ENCODE data around the gene IRS2. TPM values are rescaled to one million over a fixed set of nuclear protein-coding genes. Genes with fewer than 3 reads are reported as not detected.
"Not testable (repeated sequence)": the region's sequence is repeated elsewhere in the genome, so short reads cannot be mapped to it uniquely, and the experiment has no call there.

Gene IRS2
- total RNA-seq: 11.8 to 12.4 TPM (median 12.1 TPM) in 3 replicates

GRCh38 chr13:109786457-109787134 lies at the start of gene IRS2:
TSS of gene IRS2 (minus strand) at chr13:109786583. CDS start at chr13:109786053, 530 bp downstream.
- peak within 1 kb of the TSS; percentile 80 for H3K4me3 Mint-ChIP-seq
- DNase-seq (ENCODE audit: low spot score in 2 of 2, unreplicated experiment in 2 of 2): peak; percentile 77 to 87
- TF ChIP-seq CTCF (IDR thresholded peaks at IDR 0.05; ENCODE audit: unreplicated experiment): no peak
- H3K4me1 Mint-ChIP-seq: peaks cover 8% of the 10 kb centered on the region
- H3K36me3 Mint-ChIP-seq: peaks cover 4% of the 10 kb centered on the region
- no peaks in the 10 kb centered on the region for H3K9me3 Mint-ChIP-seq
- H3K27ac Mint-ChIP-seq: peak within 1 kb of the TSS; percentile 47
- H3K27me3 Mint-ChIP-seq (ENCODE audit: low read depth): peaks cover 27% of the 10 kb centered on the region

GRCh38 chr13:109834973-109835720 lies 48.8 kb upstream of the IRS2 start:
- H3K4me1 Mint-ChIP-seq: peaks cover 10% of the 10 kb centered on the region
- H3K9me3 Mint-ChIP-seq: peaks cover 5% of the 10 kb centered on the region
- H3K27ac Mint-ChIP-seq: no peak overlapping the region
- H3K36me3 Mint-ChIP-seq: no peaks in the 10 kb centered on the region
- DNase-seq (ENCODE audit: low spot score in 2 of 2, unreplicated experiment in 2 of 2): no peak
- H3K27me3 Mint-ChIP-seq (ENCODE audit: low read depth): peaks cover under 1% of the 10 kb centered on the region
- no peak overlapping the region for H3K4me3 Mint-ChIP-seq
- TF ChIP-seq CTCF (IDR thresholded peaks at IDR 0.05; ENCODE audit: unreplicated experiment): no peak

GRCh38 chr13:109833940-109834339 lies 47.6 kb upstream of the IRS2 start:
- Mint-ChIP-seq H3K36me3 (no peaks in the 10 kb centered on the region), H3K9me3 (peaks cover 9% of the 10 kb centered on the region)

GRCh38 chr13:109833071-109833470 lies 46.7 kb upstream of the IRS2 start:
- Mint-ChIP-seq H3K4me1 (peaks cover 7% of the 10 kb centered on the region), H3K36me3 (no peaks in the 10 kb centered on the region), H3K4me3 (no peak overlapping the region), H3K9me3 (peaks cover 10% of the 10 kb centered on the region), H3K27me3 (ENCODE audit: low read depth) (no peaks in the 10 kb centered on the region), H3K27ac (no peak overlapping the region)
- no peak for DNase-seq (ENCODE audit: low spot score in 2 of 2, unreplicated experiment in 2 of 2)
- no peak for TF ChIP-seq CTCF (IDR thresholded peaks at IDR 0.05; ENCODE audit: unreplicated experiment)

More at GRCh38 chr13:109833940-109834339, 47.6 kb upstream of the IRS2 start:
- no peak for TF ChIP-seq CTCF (IDR thresholded peaks at IDR 0.05; ENCODE audit: unreplicated experiment)
- peaks cover 7% of the 10 kb centered on the region for H3K4me1 Mint-ChIP-seq
- no peak for DNase-seq (ENCODE audit: low spot score in 2 of 2, unreplicated experiment in 2 of 2)
- H3K27ac Mint-ChIP-seq: no peak overlapping the region
- H3K27me3 Mint-ChIP-seq (ENCODE audit: low read depth): no peaks in the 10 kb centered on the region
- H3K4me3 Mint-ChIP-seq: no peak overlapping the region

- H3K27ac Mint-ChIP-seq; DNase-seq (ENCODE audit: low spot score in 2 of 2, unreplicated experiment in 2 of 2); H3K4me3 Mint-ChIP-seq; H3K36me3 Mint-ChIP-seq; H3K4me1 Mint-ChIP-seq: not testable (repeated sequence)
- H3K27me3 Mint-ChIP-seq (ENCODE audit: low read depth): peaks cover 15% of the 10 kb centered on the region
- H3K9me3 Mint-ChIP-seq: peaks cover 29% of the 10 kb centered on the region
Measured at GRCh38 chr13:109828591-109829316, 42.4 kb upstream of the IRS2 start.

GRCh38 chr13:109823201-109823600 lies 36.8 kb upstream of the IRS2 start:
- H3K27me3 Mint-ChIP-seq (ENCODE audit: low read depth): peaks cover 15% of the 10 kb centered on the region
- not testable (repeated sequence) for DNase-seq (ENCODE audit: low spot score in 2 of 2, unreplicated experiment in 2 of 2); H3K36me3 Mint-ChIP-seq; H3K27ac Mint-ChIP-seq; H3K4me3 Mint-ChIP-seq; H3K4me1 Mint-ChIP-seq
- peaks cover 20% of the 10 kb centered on the region for H3K9me3 Mint-ChIP-seq
